ENCODE results near the gene SIGLEC8.

GRCh38 chr19:51439021-51439465, 19.2 kb downstream of the SIGLEC8 start:
- TF ChIP-seq CTCF (IDR thresholded peaks at IDR 0.05), result no peak
- TF ChIP-seq ZFX (IDR thresholded peaks at IDR 0.05; ENCODE audit: borderline replicate concordance), result no peak

Data from 22Rv1 (cell line).